Osteocyte (in vitro differentiated cells): ENCODE data around the gene CIBAR2. TPM values are rescaled to one million over a fixed set of nuclear protein-coding genes. Genes with fewer than 3 reads are reported as not detected.

Experiments used
- DNase-seq: peaks from one replicate; pipeline ENCODE4 v3.0.0; 2021; ENCODE audit warnings: mixed read lengths; ENCODE audit not compliant: unreplicated experiment; ENCODE audit errors: extremely low spot score
- H3K27ac Mint-ChIP-seq: one replicate; pipeline ENCODE4 v1.8.0; 2021; ENCODE audit warnings: mild to moderate bottlenecking, mixed read lengths; ENCODE audit not compliant: unreplicated experiment
- H3K27me3 Mint-ChIP-seq: one replicate; pipeline ENCODE4 v1.8.0; 2021; ENCODE audit warnings: mixed read lengths; ENCODE audit not compliant: unreplicated experiment
- H3K36me3 Mint-ChIP-seq: one replicate; pipeline ENCODE4 v1.8.0; 2021; ENCODE audit warnings: mixed read lengths; ENCODE audit not compliant: unreplicated experiment
- H3K4me1 Mint-ChIP-seq: one replicate; pipeline ENCODE4 v1.8.0; 2021; ENCODE audit warnings: mixed read lengths; ENCODE audit not compliant: unreplicated experiment
- H3K4me3 Mint-ChIP-seq: one replicate; pipeline ENCODE4 v1.8.0; 2021; ENCODE audit warnings: mild to moderate bottlenecking, moderate library complexity, mixed read lengths; ENCODE audit not compliant: unreplicated experiment
- H3K9me3 Mint-ChIP-seq: one replicate; pipeline ENCODE4 v1.8.0; 2021; ENCODE audit warnings: mixed read lengths; ENCODE audit not compliant: unreplicated experiment
- CTCF ChIP-seq: fragments of 200-600 bp; sonication (generic); IDR thresholded peaks from 2 replicates; pipeline ENCODE4 v1.5.0; 2021; ENCODE audit warnings: antibody characterized with exemption, mild to moderate bottlenecking, moderate library complexity
- total RNA-seq: library from RNA; stranded (reverse); gene quantifications from 2 replicates; pipeline ENCODE4 v1.2.1, GENCODE V29; 2021

Gene CIBAR2
- total RNA-seq, 1 donor from 2014 or later: not detected

GRCh38 chr16:85151603-85152413 lies 39.5 kb upstream of the CIBAR2 start:
- Mint-ChIP-seq H3K4me3 (peak overlapping the region; percentile 23), H3K27ac (peak overlapping the region; percentile 68), H3K9me3 (no peaks in the 10 kb centered on the region), H3K27me3 (no peaks in the 10 kb centered on the region), H3K36me3 (no peaks in the 10 kb centered on the region), H3K4me1 (peaks cover 47% of the 10 kb centered on the region)
- DNase-seq: peak; percentile 95
- no peak for TF ChIP-seq CTCF

GRCh38 chr16:85151079-85151602 lies 38.9 kb upstream of the CIBAR2 start:
- H3K4me1 Mint-ChIP-seq: peaks cover 53% of the 10 kb centered on the region
- H3K27me3 Mint-ChIP-seq: no peaks in the 10 kb centered on the region
- peak overlapping the region; percentile 23 for H3K4me3 Mint-ChIP-seq
- H3K27ac Mint-ChIP-seq: peak overlapping the region; percentile 68
- no peak for DNase-seq
- TF ChIP-seq CTCF: no peak
- H3K9me3 Mint-ChIP-seq: no peaks in the 10 kb centered on the region
- no peaks in the 10 kb centered on the region for H3K36me3 Mint-ChIP-seq

GRCh38 chr16:85150331-85150940 lies 38.2 kb upstream of the CIBAR2 start:
- no peak for TF ChIP-seq CTCF
- Mint-ChIP-seq H3K9me3 (no peaks in the 10 kb centered on the region), H3K27me3 (no peaks in the 10 kb centered on the region), H3K36me3 (no peaks in the 10 kb centered on the region), H3K4me1 (peaks cover 58% of the 10 kb centered on the region), H3K4me3 (no peak overlapping the region), H3K27ac (peak overlapping the region; percentile 68)
- no peak for DNase-seq

- no peaks in the 10 kb centered on the region for H3K9me3 Mint-ChIP-seq
- H3K36me3 Mint-ChIP-seq: no peaks in the 10 kb centered on the region
- TF ChIP-seq CTCF: no peak
- no peak overlapping the region for H3K4me3 Mint-ChIP-seq
- DNase-seq: no peak
- H3K27me3 Mint-ChIP-seq: no peaks in the 10 kb centered on the region
- peaks cover 59% of the 10 kb centered on the region for H3K4me1 Mint-ChIP-seq
- H3K27ac Mint-ChIP-seq: no peak overlapping the region
Observed at GRCh38 chr16:85149776-85150175, 37.5 kb upstream of the CIBAR2 start.

- no peak for DNase-seq
- no peak for TF ChIP-seq CTCF
- H3K4me3 Mint-ChIP-seq: no peak overlapping the region
- no peaks in the 10 kb centered on the region for H3K27me3 Mint-ChIP-seq
- H3K9me3 Mint-ChIP-seq: no peaks in the 10 kb centered on the region
- H3K36me3 Mint-ChIP-seq: no peaks in the 10 kb centered on the region
- H3K4me1 Mint-ChIP-seq: peaks cover 59% of the 10 kb centered on the region
- H3K27ac Mint-ChIP-seq: no peak overlapping the region
Observed at GRCh38 chr16:85148931-85149330, 36.7 kb upstream of the CIBAR2 start.
